GM19238 (cell line): ENCODE data around the gene KISS1.

ENCODE experiments used
- DNase-seq: peaks from one replicate; pipeline ENCODE4 v3.0.0; 2011; ENCODE audit warnings: low spot score; ENCODE audit not compliant: insufficient read length

The KISS1 gene

DNA sequence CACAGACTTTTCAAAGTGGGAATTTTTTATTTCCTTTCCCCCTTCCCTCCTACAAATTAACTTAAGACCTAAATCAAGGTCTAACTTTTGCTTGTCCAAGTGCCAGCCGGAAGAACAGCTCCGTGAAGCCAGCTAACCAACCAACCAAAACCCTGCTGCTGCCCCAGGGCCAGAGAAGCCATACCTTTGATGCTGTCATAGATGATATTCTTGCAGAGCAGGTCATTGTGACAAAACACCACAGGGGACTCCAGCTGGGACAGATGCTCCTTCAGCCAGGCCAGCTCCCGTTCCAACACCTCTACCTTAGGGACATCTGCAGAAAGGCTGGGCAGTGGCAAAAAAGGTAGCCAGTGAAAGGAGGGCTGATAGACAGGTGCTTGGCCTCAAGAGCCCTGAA lies 55.2 kb downstream of the KISS1 start:
- no peak for DNase-seq
